Activated CD8-positive, alpha-beta memory T cell treated with anti-CD3 and anti-CD28 coated beads, Interleukin-2, amount 50 U/mL, for 4 hours (primary cell): ENCODE measurements around the gene OSGEP.
"Not testable (repeated sequence)": the region's sequence is repeated elsewhere in the genome, so short reads cannot be mapped to it uniquely, and the experiment has no call there.

Experiments used
- DNase-seq: peaks from one replicate; pipeline ENCODE4 v3.0.0-alpha.2; 2020

OSGEP gene

GRCh38 chr14:20469242-20469889 is 14.8 kb upstream of the OSGEP start, which contains the start of gene PNP:
PNP (plus strand) TSS chr14:20469406; CDS start chr14:20469525, 119 bp downstream.
- DNase-seq: peak; percentile 87

DNA sequence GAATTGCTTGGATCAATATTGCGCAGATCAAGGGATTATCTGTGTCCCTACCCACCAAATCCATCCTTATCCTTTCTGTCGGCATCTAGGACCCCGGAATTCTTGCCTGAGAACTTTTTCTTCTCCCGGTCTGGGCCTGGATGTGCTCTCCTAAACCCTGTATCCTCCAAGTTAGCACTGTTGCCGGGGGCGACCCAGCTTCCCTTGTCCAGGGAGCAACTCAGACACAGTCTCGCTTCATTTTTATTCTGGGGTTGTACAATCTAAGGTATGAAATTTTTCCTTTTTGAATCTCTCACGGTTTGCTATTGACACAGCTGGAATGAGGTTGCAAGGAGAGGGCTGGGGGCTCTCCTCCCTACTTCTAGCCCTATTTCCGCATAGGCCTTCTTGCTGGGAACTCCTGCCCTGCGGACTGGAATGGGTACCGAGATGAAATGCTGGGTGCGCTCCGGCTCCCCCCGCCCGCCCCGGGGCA is 14.2 kb upstream of the OSGEP start:
- no peak for DNase-seq

GRCh38 chr14:20461225-20462141 is 6.9 kb upstream of the OSGEP start, which contains the start of gene PIP4P1:
PIP4P1 (minus strand) TSS chr14:20461434; CDS start chr14:20461325, 109 bp downstream.
- peak; percentile 96 for DNase-seq

GRCh38 chr14:20460458-20461224 is 6.0 kb upstream of the OSGEP start:
- DNase-seq: peak; percentile 55

- no peak for DNase-seq
These were observed 3.6 kb upstream of the OSGEP start for GRCh38 chr14:20458031-20458789.

- DNase-seq: no peak
These were observed 2.4 kb upstream of the OSGEP start for GRCh38 chr14:20456971-20457370.

DNA sequence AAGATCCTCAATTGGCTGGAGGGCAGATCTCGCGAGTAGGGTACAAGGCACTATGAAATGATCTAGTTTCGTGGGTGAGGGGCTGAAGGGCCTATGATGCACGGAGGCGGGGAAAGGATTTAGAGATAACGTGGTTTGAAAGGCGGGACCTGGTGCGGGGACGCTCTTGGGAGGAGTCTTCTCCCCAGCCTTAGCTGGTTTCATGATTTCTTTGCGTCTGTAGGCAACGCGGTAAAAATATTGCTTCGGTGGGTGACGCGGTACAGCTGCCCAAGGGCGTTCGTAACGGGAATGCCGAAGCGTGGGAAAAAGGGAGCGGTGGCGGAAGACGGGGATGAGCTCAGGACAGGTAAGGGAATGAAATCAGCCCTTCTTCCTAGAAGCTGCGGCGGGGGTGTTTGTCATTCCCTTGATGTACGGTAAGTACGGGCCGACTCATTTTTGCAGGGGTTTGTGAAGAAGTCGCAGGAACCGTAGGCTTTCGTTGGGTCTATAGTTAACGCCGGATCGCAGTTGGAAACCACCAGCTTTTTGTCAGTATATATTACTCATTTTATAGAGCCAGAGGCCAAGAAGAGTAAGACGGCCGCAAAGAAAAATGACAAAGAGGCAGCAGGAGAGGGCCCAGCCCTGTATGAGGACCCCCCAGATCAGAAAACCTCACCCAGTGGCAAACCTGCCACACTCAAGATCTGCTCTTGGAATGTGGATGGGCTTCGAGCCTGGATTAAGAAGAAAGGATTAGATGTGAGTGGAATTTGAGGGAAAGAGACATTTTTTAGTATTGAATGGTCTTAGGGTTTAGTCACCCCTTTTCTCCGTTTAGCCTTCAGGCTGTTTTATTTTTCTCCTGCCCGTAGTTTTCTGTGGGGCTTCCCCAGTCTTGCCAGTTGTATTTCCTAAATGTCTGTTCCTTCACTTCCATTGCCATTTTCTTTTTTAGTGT is 1.0 kb upstream of the OSGEP start:
- DNase-seq: no peak

DNA sequence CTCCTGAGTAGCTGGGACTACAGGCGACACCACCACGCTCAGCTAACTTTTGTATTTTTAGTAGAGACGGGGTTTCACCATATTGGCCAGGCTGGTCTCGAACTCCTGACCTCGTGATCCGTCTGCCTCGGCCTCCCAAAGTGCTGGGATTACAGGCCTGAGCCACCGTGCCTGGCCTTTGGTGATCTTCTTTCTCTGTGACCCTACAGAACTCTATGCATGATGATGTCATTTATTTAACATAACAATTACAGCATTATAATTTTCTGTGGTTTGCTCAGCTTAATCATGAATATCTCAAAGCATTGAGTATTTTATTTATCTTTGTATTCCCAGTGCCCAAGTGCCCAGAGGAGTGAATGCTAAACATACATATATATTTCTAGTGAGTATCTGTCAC is 1.8 kb downstream of the OSGEP start:
- DNase-seq: not testable (repeated sequence)

DNA sequence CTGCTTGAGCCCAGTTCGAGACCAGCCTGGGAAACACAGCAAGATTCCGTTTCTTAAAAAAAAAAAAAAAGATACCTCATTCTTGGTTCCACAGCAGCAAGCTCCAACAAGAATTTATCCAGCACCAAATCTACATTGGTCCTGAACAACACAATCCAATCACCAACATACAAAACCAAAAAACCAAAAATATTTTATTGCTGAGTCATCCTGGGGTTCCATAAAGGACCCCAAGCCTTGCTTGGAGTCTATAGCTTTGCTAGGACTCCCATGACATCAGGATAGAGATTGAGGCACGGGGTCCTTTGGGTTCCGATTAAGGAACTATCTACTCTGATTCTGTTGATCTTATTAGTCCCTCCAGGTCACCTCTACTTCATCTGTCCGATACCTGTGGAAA is 7.7 kb downstream of the OSGEP start:
- DNase-seq: no peak

GRCh38 chr14:20443650-20444049 is 11.0 kb downstream of the OSGEP start:
- not testable (repeated sequence) for DNase-seq

DNA sequence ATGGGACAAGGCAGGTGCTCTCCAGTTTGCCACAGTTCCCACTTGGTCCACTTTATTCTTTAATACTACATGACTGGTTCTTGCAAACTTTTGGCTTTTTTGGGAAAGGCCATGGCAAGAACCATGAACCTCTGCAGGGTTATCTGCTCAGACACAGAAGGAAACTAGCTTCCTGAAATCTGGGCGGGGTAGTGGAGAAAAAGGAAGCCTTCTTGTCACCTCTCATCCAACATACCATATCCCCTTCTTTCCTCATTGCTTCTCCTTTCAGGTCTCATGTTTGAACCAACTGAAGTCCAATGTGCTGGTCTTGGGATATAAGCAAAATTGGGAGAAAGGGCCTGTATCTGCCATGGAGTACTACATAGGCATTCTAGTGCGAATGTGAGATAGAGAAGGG is 13.2 kb downstream of the OSGEP start:
- DNase-seq: no peak

DNA sequence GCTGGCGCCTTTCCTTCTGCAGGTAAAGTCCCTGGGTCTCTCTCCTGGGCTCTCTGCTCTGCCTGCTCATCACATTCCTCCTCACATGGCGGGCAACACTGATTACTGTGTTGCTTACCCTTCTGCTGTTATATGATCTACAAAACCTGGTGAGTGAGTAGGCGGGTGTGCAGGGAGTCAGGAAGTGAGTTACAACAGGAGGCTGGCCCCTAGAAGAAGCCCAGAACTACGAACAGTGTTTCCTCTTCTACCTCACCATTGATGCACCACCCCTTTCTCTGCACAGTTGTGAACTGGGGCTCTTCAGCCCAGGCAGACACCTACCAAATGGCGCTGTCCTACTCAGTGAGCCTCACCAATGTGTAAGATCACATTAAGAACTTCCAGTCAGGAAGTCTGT is 13.7 kb downstream of the OSGEP start:
- DNase-seq: no peak

GRCh38 chr14:20440465-20440864 is 14.1 kb downstream of the OSGEP start:
- no peak for DNase-seq

DNA sequence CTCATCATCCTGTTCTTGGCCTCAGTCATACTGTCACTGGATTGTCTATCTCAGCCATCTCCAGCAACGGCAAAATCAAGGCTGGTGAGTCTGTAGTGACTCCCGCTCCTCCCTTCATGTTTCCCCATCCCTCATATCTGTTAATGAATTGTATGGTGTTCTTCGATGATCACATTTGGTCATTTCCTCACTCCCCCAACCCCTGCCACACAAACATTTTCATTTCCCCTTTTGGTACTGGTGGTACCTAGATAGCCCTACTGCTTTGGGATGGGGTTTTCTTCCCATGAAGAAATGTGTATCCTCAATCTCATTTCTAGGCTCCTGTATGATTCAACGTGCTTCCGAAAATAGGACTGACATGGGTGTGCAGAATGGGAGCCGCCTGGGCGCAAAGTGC is 15.9 kb downstream of the OSGEP start:
- no peak for DNase-seq

DNA sequence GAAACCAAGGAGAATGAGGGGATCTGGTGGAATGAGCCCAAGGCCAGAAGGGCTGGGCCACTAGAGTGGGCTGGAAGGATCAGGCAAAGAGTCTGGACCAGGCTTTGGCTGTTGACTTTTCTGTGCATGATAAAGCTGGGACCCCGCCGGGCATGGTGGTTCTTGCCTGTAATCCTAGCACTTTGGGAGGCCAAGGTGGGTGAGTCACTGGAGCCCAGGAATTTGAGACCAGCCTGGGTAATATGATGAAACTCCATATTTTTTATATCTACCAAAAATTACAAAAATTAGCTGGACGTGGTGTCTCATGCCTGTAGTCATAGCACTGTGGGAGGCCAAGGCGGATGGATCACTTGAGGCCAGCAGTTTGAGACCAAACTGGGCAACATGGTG is 18.3 kb downstream of the OSGEP start:
- no peak for DNase-seq

DNA sequence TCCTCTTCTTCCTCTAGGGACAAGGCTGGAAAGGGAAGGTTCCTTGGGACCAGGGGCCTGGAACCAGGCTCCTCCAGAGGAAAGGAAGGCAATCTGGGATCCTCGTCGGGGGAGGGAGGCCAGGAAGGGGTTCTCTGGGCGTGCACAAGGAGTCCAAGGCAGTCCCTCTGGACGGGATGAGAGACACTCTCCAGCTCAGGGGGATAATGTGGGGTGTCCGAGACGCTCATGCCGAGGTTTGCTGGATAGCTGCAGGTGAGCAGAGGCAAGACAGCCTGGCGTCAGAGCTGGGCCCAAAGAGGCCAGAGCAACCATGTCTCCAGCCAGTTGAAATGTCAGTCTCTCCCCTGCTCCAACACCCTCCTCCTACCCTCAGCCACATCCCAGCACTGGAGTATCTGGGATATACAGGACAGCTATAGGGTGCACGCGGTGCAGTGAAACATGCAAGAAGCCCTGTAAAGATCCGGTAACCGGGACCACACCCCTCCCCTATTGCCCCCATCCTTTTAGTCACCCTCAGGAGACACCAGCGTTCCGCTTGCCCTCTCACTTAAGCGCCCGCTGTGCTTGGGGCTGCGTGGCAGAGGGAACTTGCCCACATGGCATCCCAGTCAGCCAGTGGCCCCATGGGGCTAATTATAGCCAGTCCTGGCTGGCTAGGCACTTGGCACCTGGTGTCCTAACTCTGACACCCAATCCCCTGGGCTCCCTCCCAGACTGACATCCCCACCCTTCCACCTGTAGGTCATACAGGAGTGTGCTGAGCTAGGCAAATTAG is 18.8 kb downstream of the OSGEP start, which contains the start of gene KLHL33:
Gene KLHL33, minus strand, starts transcription at position 585 of the 781 bp plus-strand sequence. Its CDS starts 355 bp downstream, at position 230.
- DNase-seq: no peak

DNA sequence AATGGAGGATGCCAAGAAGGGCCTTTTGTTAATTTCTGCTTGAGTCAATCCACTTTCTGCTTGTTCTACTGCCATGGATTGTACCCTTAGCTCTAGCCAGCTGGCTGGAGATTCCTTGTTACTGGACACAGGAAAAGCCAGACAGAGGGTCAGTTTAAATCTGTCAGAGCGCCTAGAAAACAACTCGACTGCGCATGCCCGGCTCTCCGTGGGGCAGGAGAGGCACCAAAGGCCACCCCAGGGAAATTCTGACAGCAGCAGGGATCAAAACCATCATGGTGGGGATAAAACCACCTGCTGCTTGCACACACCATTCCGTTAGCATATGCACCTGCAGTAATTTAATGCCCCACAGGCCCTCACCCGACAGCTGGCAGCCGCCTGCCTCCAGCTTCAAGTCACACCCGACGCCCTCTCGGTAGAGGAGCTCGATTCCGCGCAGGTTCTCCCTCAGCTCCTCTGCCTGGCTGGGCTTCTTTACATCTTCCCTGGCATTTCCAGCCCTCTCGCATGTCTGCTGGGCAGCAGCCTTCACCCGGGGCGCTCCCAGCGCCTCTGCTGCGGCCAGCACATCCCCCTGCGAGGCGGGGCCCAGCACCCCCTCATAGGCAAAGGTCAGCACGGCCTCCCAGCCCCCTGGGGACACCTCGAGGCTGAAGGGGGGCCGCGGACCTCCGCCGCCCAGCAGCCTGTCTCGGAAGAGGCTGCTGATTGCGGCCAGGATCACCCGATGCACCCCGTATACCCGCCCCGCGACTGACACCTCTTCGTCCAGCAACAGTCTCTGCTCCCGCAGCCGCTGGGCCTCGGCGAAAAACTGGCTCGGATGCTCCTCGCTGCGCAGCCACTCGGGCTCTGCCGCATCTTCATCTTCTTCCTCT is 19.7 kb downstream of the OSGEP start:
- DNase-seq: no peak

- peak; percentile 23 for DNase-seq
These were observed 24.6 kb downstream of the OSGEP start for GRCh38 chr14:20429801-20430669.
